AG08396 (cell line): ENCODE data around the gene DNAJB12.
"Not testable (repeated sequence)": the region's sequence is repeated elsewhere in the genome, so short reads cannot be mapped to it uniquely, and the experiment has no call there.

ENCODE experiments used
- DNase-seq: peaks from one replicate; pipeline ENCODE4 v3.0.0; 2012; ENCODE audit warnings: low spot score, mixed read lengths

The DNAJB12 gene

GRCh38 chr10:72331575-72332422 is 22.9 kb downstream of the DNAJB12 start:
- peak; percentile 76 for DNase-seq

DNA sequence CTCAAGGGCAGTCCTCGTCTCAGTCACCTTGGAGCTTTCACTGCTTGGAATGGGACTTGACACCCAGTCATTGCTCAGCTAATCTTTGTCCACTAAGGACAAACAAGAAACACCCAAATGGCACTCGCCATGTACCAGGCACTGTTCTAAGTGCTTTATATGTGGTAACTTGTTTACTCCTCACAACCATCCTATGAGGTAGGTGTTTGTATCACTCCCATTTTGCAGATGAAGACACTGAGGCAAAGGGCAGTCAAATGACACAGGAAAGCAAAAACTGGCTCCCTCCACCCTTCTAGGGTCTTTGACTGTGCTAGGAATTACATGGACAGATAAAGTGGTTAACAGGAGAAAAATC is 24.7 kb downstream of the DNAJB12 start:
- no peak for DNase-seq

GRCh38 chr10:72329290-72330068 is 25.2 kb downstream of the DNAJB12 start:
- no peak for DNase-seq

DNA sequence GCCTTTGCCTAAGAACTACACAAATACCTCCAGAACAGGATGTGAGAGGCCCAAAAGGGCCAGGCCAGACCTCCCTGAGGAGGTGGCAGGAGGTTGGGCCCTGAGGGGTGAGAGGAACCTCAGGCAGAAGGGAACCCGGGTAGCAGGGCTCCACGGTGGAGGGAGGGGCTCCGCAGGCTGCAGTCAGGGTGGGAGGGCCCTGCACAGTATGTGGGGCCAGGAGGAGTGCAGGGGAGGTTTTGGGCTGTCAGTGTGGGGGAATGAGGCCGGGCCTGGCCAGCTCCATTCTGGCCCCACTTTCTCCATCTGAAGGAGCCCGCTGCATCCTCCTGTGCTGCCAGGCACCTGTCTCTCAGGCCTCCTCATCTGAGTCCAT is 25.9 kb downstream of the DNAJB12 start:
- no peak for DNase-seq

GRCh38 chr10:72328045-72328828 is 26.5 kb downstream of the DNAJB12 start:
- DNase-seq, result peak; percentile 67

GRCh38 chr10:72326665-72327603 is 27.8 kb downstream of the DNAJB12 start:
- not testable (repeated sequence) for DNase-seq

DNA sequence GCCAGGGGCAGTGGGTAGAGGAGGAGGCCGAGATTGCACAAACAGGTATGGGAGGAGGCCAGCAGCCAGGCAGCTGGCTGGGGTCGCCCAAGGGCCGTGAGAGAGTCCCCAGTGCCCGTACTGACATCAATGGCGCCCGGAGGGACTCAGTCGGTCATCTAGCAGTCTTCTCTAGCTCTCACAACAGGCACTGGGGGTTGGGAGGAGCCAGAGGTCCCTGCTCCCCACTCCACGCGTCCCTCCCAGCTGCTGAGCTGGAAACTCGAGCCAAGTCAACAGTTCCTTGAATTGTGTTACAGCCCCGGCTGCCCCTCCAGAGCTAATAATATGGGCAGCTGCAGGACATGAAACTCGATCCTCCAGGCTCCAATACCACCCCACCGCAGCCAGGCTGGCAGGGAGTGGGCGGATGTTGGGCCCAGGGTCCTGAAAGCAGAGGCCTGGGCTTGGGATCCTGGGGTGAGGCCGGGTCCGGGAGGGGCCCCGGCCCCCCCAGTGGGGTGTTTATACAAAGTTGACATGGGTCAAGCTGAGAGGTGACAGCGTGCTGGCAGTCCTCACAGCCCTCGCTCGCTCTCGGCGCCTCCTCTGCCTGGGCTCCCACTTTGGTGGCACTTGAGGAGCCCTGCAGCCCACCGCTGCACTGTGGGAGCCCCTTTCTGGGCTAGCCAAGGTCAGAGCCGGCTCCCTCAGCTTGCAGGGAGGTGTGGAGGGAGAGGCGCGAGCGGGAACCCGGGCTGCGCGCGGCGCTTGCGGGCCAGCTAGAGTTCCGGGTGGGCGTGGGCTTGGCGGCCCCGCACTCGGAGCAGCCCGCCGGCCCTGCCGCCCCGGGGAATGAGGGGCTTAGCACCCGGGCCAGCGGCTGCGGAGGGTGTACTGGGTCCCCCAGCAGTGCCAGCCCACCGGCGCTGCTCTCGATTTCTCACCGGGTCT is 29.2 kb downstream of the DNAJB12 start:
- DNase-seq, result not testable (repeated sequence)

GRCh38 chr10:72323771-72324191 is 30.9 kb downstream of the DNAJB12 start:
- no peak for DNase-seq

DNA sequence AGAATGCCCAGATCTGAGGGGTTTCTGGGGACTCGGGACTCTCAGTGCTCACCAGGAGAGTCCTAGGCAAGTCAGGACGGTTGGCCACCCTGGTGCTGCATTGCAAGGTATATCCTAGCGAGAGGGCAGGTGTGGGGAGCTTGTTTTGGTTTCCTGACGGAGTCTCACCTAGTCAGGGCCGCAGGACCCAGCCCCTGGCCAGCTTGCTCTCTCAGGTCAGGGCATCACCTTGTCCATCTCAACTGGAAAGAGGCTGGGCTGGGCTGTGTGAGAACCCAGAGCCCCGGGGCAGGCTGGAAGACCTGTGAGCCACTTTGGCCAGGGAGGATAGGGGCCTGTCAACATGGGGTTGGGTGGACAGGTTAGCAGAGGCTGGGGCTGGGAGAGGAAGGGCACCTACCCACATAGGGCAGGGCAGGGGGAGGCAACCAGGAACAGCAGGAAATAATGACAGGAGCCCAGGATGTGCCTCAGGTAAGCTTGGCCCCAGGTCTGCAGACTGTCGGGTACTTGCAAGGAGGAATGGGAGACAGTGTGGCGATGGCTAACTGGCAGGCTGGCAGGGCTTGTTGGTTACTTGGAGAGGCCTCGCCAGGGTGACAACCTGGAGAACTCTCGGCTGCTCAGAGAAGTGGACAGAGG is 31.5 kb downstream of the DNAJB12 start:
- DNase-seq, result no peak

- no peak for DNase-seq
Observed at GRCh38 chr10:72322280-72323058, 32.2 kb downstream of the DNAJB12 start.

GRCh38 chr10:72322030-72322279 is 32.8 kb downstream of the DNAJB12 start:
- no peak for DNase-seq

- DNase-seq, result no peak
Observed at GRCh38 chr10:72321248-72322029, 33.3 kb downstream of the DNAJB12 start.

DNA sequence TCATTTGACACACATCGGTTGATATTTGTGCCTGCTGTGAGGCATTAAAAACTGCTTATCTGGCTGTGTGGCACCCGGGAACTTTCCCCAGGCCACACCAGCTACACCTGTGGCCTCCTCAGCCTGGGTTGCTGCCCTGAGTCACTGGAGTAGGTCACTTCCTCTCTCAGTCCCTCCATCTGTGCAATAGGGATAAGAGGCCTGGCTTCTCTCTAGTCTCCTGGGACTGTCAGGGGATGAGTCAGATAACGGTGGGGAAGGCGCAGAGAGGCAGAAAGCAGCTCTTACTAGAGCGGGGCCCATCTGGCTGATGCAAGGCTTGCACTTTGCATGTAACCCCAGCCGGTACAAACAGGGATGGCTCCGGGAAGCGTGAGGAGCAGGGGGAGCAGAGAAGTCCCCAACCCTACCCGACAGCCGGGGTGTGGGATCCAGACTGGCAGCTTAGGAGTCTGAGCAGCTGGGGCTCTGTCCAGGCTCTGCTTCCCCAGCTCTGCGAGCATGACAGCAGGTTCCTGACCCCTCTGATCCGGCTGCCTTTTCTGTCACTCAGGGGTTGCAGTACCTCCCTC is 34.0 kb downstream of the DNAJB12 start:
- peak; percentile 90 for DNase-seq

GRCh38 chr10:72319416-72320254 is 35.1 kb downstream of the DNAJB12 start:
- DNase-seq, result peak; percentile 95

- DNase-seq, result no peak
Observed at GRCh38 chr10:72318418-72319262, 36.1 kb downstream of the DNAJB12 start.

GRCh38 chr10:72316748-72317435 is 37.8 kb downstream of the DNAJB12 start:
- DNase-seq, result no peak
